ENCODE data around the gene FBXO11.

FBXO11 gene

GRCh38 chr2:47799031-47799609, 107.2 kb downstream of the FBXO11 start:
- H3K27me3 Mint-ChIP-seq = no peaks in the 10 kb centered on the region
- H3K4me1 Mint-ChIP-seq (ENCODE audit: low read depth) = peaks cover 1% of the 10 kb centered on the region
- H3K9me3 Mint-ChIP-seq (ENCODE audit: low read depth) = peaks cover 8% of the 10 kb centered on the region
- H3K36me3 Mint-ChIP-seq = peaks cover 39% of the 10 kb centered on the region
- no peak overlapping the region for H3K4me3 Mint-ChIP-seq
- no peak overlapping the region for H3K27ac Mint-ChIP-seq

- H3K27ac Mint-ChIP-seq = no peak overlapping the region
Measured at GRCh38 chr2:47798631-47799030, 107.7 kb downstream of the FBXO11 start.

GRCh38 chr2:47796090-47796697, 110.1 kb downstream of the FBXO11 start:
- H3K27me3 Mint-ChIP-seq = no peaks in the 10 kb centered on the region
- H3K9me3 Mint-ChIP-seq (ENCODE audit: low read depth) = no peaks in the 10 kb centered on the region
- peaks cover 26% of the 10 kb centered on the region for H3K36me3 Mint-ChIP-seq
- no peak overlapping the region for H3K27ac Mint-ChIP-seq
- H3K4me3 Mint-ChIP-seq = no peak overlapping the region
- peaks cover 6% of the 10 kb centered on the region for H3K4me1 Mint-ChIP-seq (ENCODE audit: low read depth)

More at GRCh38 chr2:47798631-47799030, 107.7 kb downstream of the FBXO11 start:
- Mint-ChIP-seq H3K9me3 (ENCODE audit: low read depth) (peaks cover 7% of the 10 kb centered on the region), H3K4me1 (ENCODE audit: low read depth) (peaks cover 1% of the 10 kb centered on the region), H3K4me3 (no peak overlapping the region), H3K27me3 (no peaks in the 10 kb centered on the region), H3K36me3 (peaks cover 35% of the 10 kb centered on the region)

- H3K4me1 Mint-ChIP-seq (ENCODE audit: low read depth) = peaks cover 36% of the 10 kb centered on the region
- peak overlapping the region; percentile 2 for H3K27ac Mint-ChIP-seq
- H3K36me3 Mint-ChIP-seq = peaks cover 5% of the 10 kb centered on the region
Measured at GRCh38 chr2:47785986-47786385, 120.3 kb downstream of the FBXO11 start.

GRCh38 chr2:47784352-47784851, 121.9 kb downstream of the FBXO11 start:
- no peak overlapping the region for H3K27ac Mint-ChIP-seq
- H3K36me3 Mint-ChIP-seq = peaks cover 3% of the 10 kb centered on the region
- H3K27me3 Mint-ChIP-seq = no peaks in the 10 kb centered on the region
- H3K4me1 Mint-ChIP-seq (ENCODE audit: low read depth) = peaks cover 28% of the 10 kb centered on the region
- H3K9me3 Mint-ChIP-seq (ENCODE audit: low read depth) = no peaks in the 10 kb centered on the region
- H3K4me3 Mint-ChIP-seq = peak overlapping the region; percentile 90

More at GRCh38 chr2:47785986-47786385, 120.3 kb downstream of the FBXO11 start:
- Mint-ChIP-seq H3K4me3 (peak overlapping the region; percentile 90), H3K27me3 (no peaks in the 10 kb centered on the region), H3K9me3 (ENCODE audit: low read depth) (no peaks in the 10 kb centered on the region)

GRCh38 chr2:47783486-47784351, 122.6 kb downstream of the FBXO11 start:
- Mint-ChIP-seq H3K4me3 (peak overlapping the region; percentile 90), H3K27ac (peak overlapping the region; percentile 73), H3K36me3 (peaks cover 3% of the 10 kb centered on the region)

GRCh38 chr2:47782671-47783485, 123.4 kb downstream of the FBXO11 start, which contains the start of gene MSH6:
Gene MSH6, plus strand, starts transcription at chr2:47783145. Its CDS starts 89 bp downstream, at chr2:47783234.
- Mint-ChIP-seq H3K36me3 (peaks cover 3% of the 10 kb centered on the region), H3K27ac (peak within 1 kb of the TSS; percentile 85), H3K27me3 (no peaks in the 10 kb centered on the region), H3K9me3 (ENCODE audit: low read depth) (no peaks in the 10 kb centered on the region), H3K4me3 (peak within 1 kb of the TSS; percentile 90), H3K4me1 (ENCODE audit: low read depth) (peaks cover 28% of the 10 kb centered on the region)

More at GRCh38 chr2:47783486-47784351, 122.6 kb downstream of the FBXO11 start:
- no peaks in the 10 kb centered on the region for H3K27me3 Mint-ChIP-seq
- H3K4me1 Mint-ChIP-seq (ENCODE audit: low read depth) = peaks cover 28% of the 10 kb centered on the region
- H3K9me3 Mint-ChIP-seq (ENCODE audit: low read depth) = no peaks in the 10 kb centered on the region

GRCh38 chr2:47782381-47782670, 124.0 kb downstream of the FBXO11 start:
- peak overlapping the region; percentile 84 for H3K4me3 Mint-ChIP-seq
- peak overlapping the region; percentile 85 for H3K27ac Mint-ChIP-seq
- no peaks in the 10 kb centered on the region for H3K9me3 Mint-ChIP-seq (ENCODE audit: low read depth)
- peaks cover 27% of the 10 kb centered on the region for H3K4me1 Mint-ChIP-seq (ENCODE audit: low read depth)
- no peaks in the 10 kb centered on the region for H3K27me3 Mint-ChIP-seq
- H3K36me3 Mint-ChIP-seq = peaks cover 3% of the 10 kb centered on the region

GRCh38 chr2:47779426-47779790, 126.9 kb downstream of the FBXO11 start:
- H3K4me3 Mint-ChIP-seq = no peak overlapping the region
- peaks cover 5% of the 10 kb centered on the region for H3K4me1 Mint-ChIP-seq (ENCODE audit: low read depth)
- H3K27ac Mint-ChIP-seq = no peak overlapping the region
- no peaks in the 10 kb centered on the region for H3K9me3 Mint-ChIP-seq (ENCODE audit: low read depth)
- H3K36me3 Mint-ChIP-seq = no peaks in the 10 kb centered on the region
- H3K27me3 Mint-ChIP-seq = no peaks in the 10 kb centered on the region

- no peak overlapping the region for H3K27ac Mint-ChIP-seq
- H3K4me1 Mint-ChIP-seq (ENCODE audit: low read depth) = peaks cover 2% of the 10 kb centered on the region
- H3K27me3 Mint-ChIP-seq = no peaks in the 10 kb centered on the region
- H3K4me3 Mint-ChIP-seq = no peak overlapping the region
- no peaks in the 10 kb centered on the region for H3K36me3 Mint-ChIP-seq
- no peaks in the 10 kb centered on the region for H3K9me3 Mint-ChIP-seq (ENCODE audit: low read depth)
Measured at GRCh38 chr2:47778698-47779425, 127.4 kb downstream of the FBXO11 start.

GRCh38 chr2:47777277-47777937, 128.9 kb downstream of the FBXO11 start:
- Mint-ChIP-seq H3K4me1 (ENCODE audit: low read depth) (peaks cover 2% of the 10 kb centered on the region), H3K9me3 (ENCODE audit: low read depth) (no peaks in the 10 kb centered on the region), H3K27ac (no peak overlapping the region), H3K4me3 (no peak overlapping the region), H3K36me3 (no peaks in the 10 kb centered on the region), H3K27me3 (no peaks in the 10 kb centered on the region)

GRCh38 chr2:47774567-47774966, 131.7 kb downstream of the FBXO11 start:
- H3K4me3 Mint-ChIP-seq = no peak overlapping the region
- peaks cover 3% of the 10 kb centered on the region for H3K36me3 Mint-ChIP-seq
- no peak overlapping the region for H3K27ac Mint-ChIP-seq

GRCh38 chr2:47772343-47772742, 134.0 kb downstream of the FBXO11 start:
- peaks cover 2% of the 10 kb centered on the region for H3K27me3 Mint-ChIP-seq
- peaks cover 3% of the 10 kb centered on the region for H3K36me3 Mint-ChIP-seq
- H3K27ac Mint-ChIP-seq = no peak overlapping the region
- H3K4me3 Mint-ChIP-seq = no peak overlapping the region
- no peaks in the 10 kb centered on the region for H3K9me3 Mint-ChIP-seq (ENCODE audit: low read depth)
- H3K4me1 Mint-ChIP-seq (ENCODE audit: low read depth) = peaks cover 1% of the 10 kb centered on the region

More at GRCh38 chr2:47774567-47774966, 131.7 kb downstream of the FBXO11 start:
- H3K27me3 Mint-ChIP-seq = no peaks in the 10 kb centered on the region
- H3K9me3 Mint-ChIP-seq (ENCODE audit: low read depth) = no peaks in the 10 kb centered on the region
- no peaks in the 10 kb centered on the region for H3K4me1 Mint-ChIP-seq (ENCODE audit: low read depth)
